GM19240 (cell line): ENCODE results near the gene ITPKB.
"Not testable (repeated sequence)": the region's sequence is repeated elsewhere in the genome, so short reads cannot be mapped to it uniquely, and the experiment has no call there.

Experiments used
- DNase-seq: peaks from one replicate; pipeline ENCODE4 v3.0.0; 2011; ENCODE audit warnings: low spot score; ENCODE audit not compliant: insufficient read length

The ITPKB gene

GRCh38 chr1:226731257-226731893, 7.7 kb downstream of the ITPKB start:
- DNase-seq, result no peak

GRCh38 chr1:226730836-226731235, 8.2 kb downstream of the ITPKB start:
- no peak for DNase-seq

- DNase-seq, result no peak
Measured at GRCh38 chr1:226730071-226730470, 9.0 kb downstream of the ITPKB start.

- DNase-seq, result no peak
Measured at GRCh38 chr1:226728448-226728847, 10.6 kb downstream of the ITPKB start.

- DNase-seq, result no peak
Measured at GRCh38 chr1:226725897-226726267, 13.2 kb downstream of the ITPKB start.

GRCh38 chr1:226723657-226724532, 15.2 kb downstream of the ITPKB start:
- DNase-seq, result no peak

GRCh38 chr1:226722901-226723656, 16.0 kb downstream of the ITPKB start:
- no peak for DNase-seq

GRCh38 chr1:226722240-226722900, 16.7 kb downstream of the ITPKB start:
- DNase-seq, result no peak

- DNase-seq, result not testable (repeated sequence)
Measured at GRCh38 chr1:226720574-226720973, 18.5 kb downstream of the ITPKB start.

- no peak for DNase-seq
Measured at GRCh38 chr1:226719596-226720387, 19.3 kb downstream of the ITPKB start.

GRCh38 chr1:226717256-226717909, 21.7 kb downstream of the ITPKB start:
- no peak for DNase-seq

- no peak for DNase-seq
Measured at GRCh38 chr1:226716577-226716976, 22.5 kb downstream of the ITPKB start.

- DNase-seq, result no peak
Measured at GRCh38 chr1:226714148-226714547, 24.9 kb downstream of the ITPKB start.

- no peak for DNase-seq
Measured at GRCh38 chr1:226712742-226713419, 26.2 kb downstream of the ITPKB start.

- no peak for DNase-seq
Measured at GRCh38 chr1:226711976-226712741, 26.9 kb downstream of the ITPKB start.

- DNase-seq, result no peak
Measured at GRCh38 chr1:226710501-226710900, 28.6 kb downstream of the ITPKB start.

GRCh38 chr1:226709953-226710352, 29.1 kb downstream of the ITPKB start:
- no peak for DNase-seq

- DNase-seq, result no peak
Measured at GRCh38 chr1:226708967-226709396, 30.1 kb downstream of the ITPKB start.

GRCh38 chr1:226708342-226708780, 30.7 kb downstream of the ITPKB start:
- no peak for DNase-seq
